ENCODE measurements around the gene MSH5.

MSH5 gene

DNA sequence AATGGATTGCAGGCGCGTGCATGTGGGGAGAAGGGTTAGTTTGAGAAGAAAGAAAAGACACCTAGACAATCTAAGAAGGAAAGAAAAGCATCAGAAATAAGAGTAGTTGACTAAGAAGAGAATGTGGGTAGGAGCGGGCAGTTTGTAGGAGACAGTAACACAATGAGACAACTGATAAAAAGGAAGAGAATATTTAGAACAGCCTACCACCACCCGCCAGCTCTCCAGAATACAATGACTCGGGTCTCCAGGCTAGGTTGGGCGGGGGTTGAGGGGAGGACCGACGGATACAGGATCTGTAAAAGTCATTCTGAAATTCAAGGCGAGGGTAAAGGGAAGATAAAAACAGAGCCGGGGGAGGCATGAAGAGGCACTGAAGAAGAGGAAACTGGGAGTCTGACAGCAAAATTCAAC is 37.4 kb upstream of the MSH5 start:
- peak overlapping the region; percentile 97 for H3K4me3 ChIP-seq (ENCODE audit: low read depth, low read length)
- TF ChIP-seq, protein P1, sequence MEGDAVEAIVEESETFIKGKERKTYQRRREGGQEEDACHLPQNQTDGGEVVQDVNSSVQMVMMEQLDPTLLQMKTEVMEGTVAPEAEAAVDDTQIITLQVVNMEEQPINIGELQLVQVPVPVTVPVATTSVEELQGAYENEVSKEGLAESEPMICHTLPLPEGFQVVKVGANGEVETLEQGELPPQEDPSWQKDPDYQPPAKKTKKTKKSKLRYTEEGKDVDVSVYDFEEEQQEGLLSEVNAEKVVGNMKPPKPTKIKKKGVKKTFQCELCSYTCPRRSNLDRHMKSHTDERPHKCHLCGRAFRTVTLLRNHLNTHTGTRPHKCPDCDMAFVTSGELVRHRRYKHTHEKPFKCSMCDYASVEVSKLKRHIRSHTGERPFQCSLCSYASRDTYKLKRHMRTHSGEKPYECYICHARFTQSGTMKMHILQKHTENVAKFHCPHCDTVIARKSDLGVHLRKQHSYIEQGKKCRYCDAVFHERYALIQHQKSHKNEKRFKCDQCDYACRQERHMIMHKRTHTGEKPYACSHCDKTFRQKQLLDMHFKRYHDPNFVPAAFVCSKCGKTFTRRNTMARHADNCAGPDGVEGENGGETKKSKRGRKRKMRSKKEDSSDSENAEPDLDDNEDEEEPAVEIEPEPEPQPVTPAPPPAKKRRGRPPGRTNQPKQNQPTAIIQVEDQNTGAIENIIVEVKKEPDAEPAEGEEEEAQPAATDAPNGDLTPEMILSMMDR (IDR thresholded peaks at IDR 0.05; ENCODE audit: low read depth, low read length), result no peak
- no peak for DNase-seq (ENCODE audit: low read depth)

DNA sequence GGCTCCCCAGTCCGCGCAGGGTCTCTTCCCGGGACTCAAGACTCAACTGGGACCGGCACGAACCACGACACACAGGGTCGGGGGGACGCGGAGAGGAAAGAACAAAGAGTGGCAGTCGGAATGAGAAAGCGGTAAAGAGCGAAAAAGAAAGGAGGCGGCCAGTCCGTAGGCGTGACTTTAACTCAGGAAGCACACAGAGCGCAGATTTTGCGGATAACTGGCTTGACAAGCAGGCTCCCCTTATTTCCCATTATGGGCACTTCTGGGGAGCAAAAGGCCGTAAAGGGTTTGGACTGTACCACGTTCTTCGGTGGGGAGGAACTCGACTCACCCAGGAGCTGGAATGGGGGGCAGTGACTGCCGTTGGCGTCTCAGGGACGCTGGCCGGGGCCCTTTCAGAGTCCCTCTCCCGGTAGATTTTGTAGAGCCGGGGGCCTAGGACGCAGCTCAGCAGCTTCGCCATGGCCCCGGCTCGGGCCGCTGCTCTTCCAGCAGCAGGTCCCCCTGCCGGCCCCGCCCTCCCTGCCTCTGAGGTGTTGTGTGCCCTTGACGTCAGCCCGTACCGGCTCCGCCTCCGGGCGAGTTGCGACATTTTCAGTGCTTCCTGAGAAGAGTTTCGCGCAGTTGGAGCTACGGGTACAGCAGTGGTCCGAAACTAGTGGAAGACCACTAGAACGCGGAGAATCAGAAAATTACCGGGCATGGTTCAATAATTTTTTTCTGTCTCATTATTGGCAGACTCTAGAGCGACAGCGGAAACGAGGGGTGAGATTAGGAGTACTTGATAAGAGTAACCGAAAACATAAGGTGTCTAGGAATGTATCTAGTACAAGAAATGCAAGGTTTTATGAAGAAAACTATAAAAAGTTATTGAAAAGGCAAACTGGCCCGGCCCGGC is 36.7 kb upstream of the MSH5 start, which contains the start of gene ABHD16A:
Gene ABHD16A, minus strand, starts transcription at position 506 of the 898 bp plus-strand sequence. Its CDS starts 43 bp downstream, at position 463.
- TF ChIP-seq, protein P2, sequence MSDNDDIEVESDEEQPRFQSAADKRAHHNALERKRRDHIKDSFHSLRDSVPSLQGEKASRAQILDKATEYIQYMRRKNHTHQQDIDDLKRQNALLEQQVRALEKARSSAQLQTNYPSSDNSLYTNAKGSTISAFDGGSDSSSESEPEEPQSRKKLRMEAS (IDR thresholded peaks at IDR 0.05; ENCODE audit: low read depth, low read length), result peak; percentile 35
- peak; percentile 85 for TF ChIP-seq POLR2A (IDR thresholded peaks at IDR 0.05; ENCODE audit: extremely low read depth, insufficient read length)
- TF ChIP-seq, protein P1 (IDR thresholded peaks at IDR 0.05; ENCODE audit: low read depth, low read length), result no peak
- peak; percentile 78 for TF ChIP-seq MYC (IDR thresholded peaks at IDR 0.05; ENCODE audit: low read depth, low read length)
- peak within 1 kb of the TSS; percentile 97 for H3K4me3 ChIP-seq (ENCODE audit: low read depth, low read length)
- peak; percentile 100 for DNase-seq (ENCODE audit: low read depth)

- no peak overlapping the region for H3K4me3 ChIP-seq (ENCODE audit: low read depth, low read length)
- no peak for DNase-seq (ENCODE audit: low read depth)
- TF ChIP-seq, protein P1 (IDR thresholded peaks at IDR 0.05; ENCODE audit: low read depth, low read length), result no peak
- TF ChIP-seq POLR2A (IDR thresholded peaks at IDR 0.05; ENCODE audit: extremely low read depth, insufficient read length) (no peak), MYC (IDR thresholded peaks at IDR 0.05; ENCODE audit: low read depth, low read length) (no peak)
- TF ChIP-seq, protein P2 (IDR thresholded peaks at IDR 0.05; ENCODE audit: low read depth, low read length), result no peak
These were observed 33.9 kb upstream of the MSH5 start for GRCh38 chr6:31705931-31706330.

DNA sequence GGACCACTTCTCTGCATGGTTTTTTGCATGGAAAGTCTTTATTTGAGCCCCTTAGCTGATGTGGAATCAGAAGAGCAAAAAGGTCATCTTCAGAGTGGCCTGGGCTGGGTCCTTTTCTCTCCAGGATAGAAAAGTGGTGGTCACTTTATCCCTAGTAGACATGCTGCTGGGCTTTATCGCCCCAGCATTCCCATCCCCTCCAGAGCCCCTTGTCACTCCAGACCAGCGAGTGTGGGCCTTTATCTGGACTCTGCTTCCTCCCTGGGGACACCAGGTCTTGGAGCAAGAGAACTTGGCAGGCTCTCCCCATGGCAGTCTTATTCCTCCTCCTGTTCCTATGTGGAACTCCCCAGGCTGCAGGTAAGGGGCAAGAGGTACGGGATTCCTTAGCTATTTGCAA is 33.2 kb upstream of the MSH5 start, which contains the start of gene LY6G6F:
Gene LY6G6F, plus strand, starts transcription at position 268 of the 400 bp plus-strand sequence. Its CDS starts 41 bp downstream, at position 309.
- DNase-seq (ENCODE audit: low read depth), result no peak
- TF ChIP-seq MYC (IDR thresholded peaks at IDR 0.05; ENCODE audit: low read depth, low read length) (no peak), POLR2A (IDR thresholded peaks at IDR 0.05; ENCODE audit: extremely low read depth, insufficient read length) (no peak)
- TF ChIP-seq, protein P2 (IDR thresholded peaks at IDR 0.05; ENCODE audit: low read depth, low read length), result no peak
- TF ChIP-seq, protein P1 (IDR thresholded peaks at IDR 0.05; ENCODE audit: low read depth, low read length), result no peak

GRCh38 chr6:31707701-31708100 is 32.1 kb upstream of the MSH5 start:
- H3K4me3 ChIP-seq (ENCODE audit: low read depth, low read length), result no peak overlapping the region
- no peak for DNase-seq (ENCODE audit: low read depth)
- TF ChIP-seq, protein P1 (IDR thresholded peaks at IDR 0.05; ENCODE audit: low read depth, low read length), result no peak
- TF ChIP-seq MYC (IDR thresholded peaks at IDR 0.05; ENCODE audit: low read depth, low read length), result no peak
- no peak for TF ChIP-seq POLR2A (IDR thresholded peaks at IDR 0.05; ENCODE audit: extremely low read depth, insufficient read length)
- TF ChIP-seq, protein P2 (IDR thresholded peaks at IDR 0.05; ENCODE audit: low read depth, low read length), result no peak

More for the DNA sequence above, 33.2 kb upstream of the MSH5 start, which contains the start of gene LY6G6F:
- H3K4me3 ChIP-seq (ENCODE audit: low read depth, low read length), result no peak within 1 kb of the TSS

Measured in NB4 (cell line).